Measurements from ENCODE around the gene SCUBE1. TPM values are rescaled to one million over a fixed set of nuclear protein-coding genes. Genes with fewer than 3 reads are reported as not detected.

Gene SCUBE1
- total and polyA plus RNA-seq, 10 of the 15 experiments (the other 5 are each of a cell fraction or from before 2014, with no cell fraction given): not detected

- intact Hi-C loops (cut with micrococcal nuclease; ENCODE audit: unreplicated experiment): no loop called here
- ChIA-PET SMC1A (ENCODE audit: uncharacterized antibody, unreplicated experiment) (no interaction called here), CTCF (no interaction called here), RAD21 (ENCODE audit: unreplicated experiment) (no interaction called here), POLR2A (no interaction called here)
- Histone ChIP-seq H3K4me1 (ENCODE audit: control insufficient read depth, insufficient read depth, low read length) (no peaks in the 10 kb centered on the region), H2AFZ (ENCODE audit: control insufficient read depth, low read depth, low read length) (no peak overlapping the region), H3K79me2 (ENCODE audit: control insufficient read depth, insufficient read depth, low read length) (no peaks in the 10 kb centered on the region), H4K20me1 (ENCODE audit: control insufficient read depth, insufficient read depth) (no peaks in the 10 kb centered on the region), H3K27me3 (replicated peaks in 1 of 2; ENCODE audit: control insufficient read depth in 2 of 2, insufficient read depth in 2 of 2, low read length in 1 of 2) (no peaks in the 10 kb centered on the region; a peak in 1 of 4 replicates), H3K27ac (ENCODE audit: control insufficient read depth, insufficient read depth) (no peak overlapping the region), H3K36me3 (ENCODE audit: control insufficient read depth in 2 of 2, insufficient read depth in 2 of 2, low read length in 1 of 2) (no peaks in the 10 kb centered on the region), H3K4me3 (no peak overlapping the region), H3K9me3 (replicated peaks; ENCODE audit: control insufficient read depth, insufficient read depth, low read length) (no peaks in the 10 kb centered on the region), H3K9ac (ENCODE audit: control insufficient read depth, insufficient read depth, low read length) (no peak overlapping the region), H3K4me2 (ENCODE audit: control insufficient read depth, insufficient read depth) (no peak overlapping the region)
- ATAC-seq (no peak), FAIRE-seq (no peak), DNase-seq (ENCODE audit: low read depth, low spot score) (no peak)
- in situ Hi-C loops (cut with MboI): no loop called here
- no TSS peak for BruUV-seq (replicated peaks)
- TF ChIP-seq CHD1 (IDR thresholded peaks at IDR 0.05; ENCODE audit: low read depth, low read length): no peak
- no peak for TF ChIP-seq TCF3 (IDR thresholded peaks at IDR 0.05; ENCODE audit: borderline replicate concordance, insufficient read depth, low read depth, low read length)
- no peak for TF ChIP-seq GATAD2B (conservative IDR thresholded peaks at IDR 0.05; ENCODE audit: low read depth)
- TF ChIP-seq CREM (IDR thresholded peaks at IDR 0.05; ENCODE audit: low read depth): no peak
- no peak for TF ChIP-seq TCF7 (IDR thresholded peaks at IDR 0.05; ENCODE audit: borderline replicate concordance)
- no peak for TF ChIP-seq PRDM15 (CRISPR knock-in tag; IDR thresholded peaks at IDR 0.05)
- 43% methylated on average over 9 of the region's 9 CpGs for WGBS (ENCODE audit: insufficient coverage, insufficient replicate concordance, low lambda C conversion rate, missing lambda C conversion rate)
Measured at GRCh38 chr22:43205261-43205691, 137.9 kb downstream of the SCUBE1 start.

Data from GM12878 (cell line).